Activated naive CD4-positive, alpha-beta T cell (primary cell): ENCODE results near the gene DST.

ENCODE experiments used
- DNase-seq, 4 experiments: peaks; one replicate each; lab custom pipeline; 2025; lab: John Stamatoyannopoulos, UW

Gene DST

GRCh38 chr6:56433119-56433518, 209.6 kb downstream of the DST start:
- DNase-seq, result no peak

- no peak for DNase-seq
Measured at GRCh38 chr6:56432194-56432593, 210.5 kb downstream of the DST start.

GRCh38 chr6:56430629-56431600, 211.8 kb downstream of the DST start:
- DNase-seq, result no peak

- no peak for DNase-seq
Measured at GRCh38 chr6:56424542-56425083, 218.1 kb downstream of the DST start.

GRCh38 chr6:56424064-56424463, 218.6 kb downstream of the DST start:
- DNase-seq, result no peak

GRCh38 chr6:56420296-56420695, 222.4 kb downstream of the DST start:
- no peak for DNase-seq

GRCh38 chr6:56419191-56419590, 223.5 kb downstream of the DST start:
- DNase-seq, result no peak

GRCh38 chr6:56417823-56418222, 224.9 kb downstream of the DST start:
- no peak for DNase-seq

- DNase-seq, result no peak
Measured at GRCh38 chr6:56416247-56416646, 226.4 kb downstream of the DST start.

GRCh38 chr6:56408976-56409375, 233.7 kb downstream of the DST start:
- no peak for DNase-seq
